Body of pancreas (tissue), 4 donors: ENCODE measurements around the gene ZNF70.

Experiments used
- CTCF ChIP-seq, 7 experiments: fragments of 450-650 bp in 4 of 7; fragments of 200-600 bp in 3 of 7; sonication (generic) in 3 of 7; IDR thresholded peaks; one replicate each; pipeline ENCODE4 v1.5.1; 2016 to 2019; ENCODE audit warnings: antibody characterized with exemption in 7 of 7
- POLR2A ChIP-seq, 3 donors: fragments of 450-650 bp; IDR thresholded peaks; one replicate each; pipeline ENCODE4 v1.6.1; 2016; ENCODE audit warnings: antibody characterized with exemption in 3 of 3, mild to moderate bottlenecking in 2 of 3

DNA sequence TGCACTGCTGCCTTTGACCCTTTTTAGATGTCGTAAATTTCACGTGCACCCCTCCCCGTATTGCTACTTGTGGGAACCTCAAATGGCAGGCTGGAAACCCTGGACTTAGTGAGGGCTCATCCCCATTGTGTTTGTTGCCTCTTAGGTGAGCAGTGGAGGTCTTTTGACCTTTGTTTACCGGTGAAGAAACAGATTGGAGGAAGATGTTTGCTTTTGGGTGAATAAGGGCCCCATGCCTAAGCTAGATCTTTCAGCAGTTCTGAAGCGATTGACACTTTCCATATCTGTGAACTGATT lies 36.6 kb upstream of the ZNF70 start:
- no peak for TF ChIP-seq CTCF (IDR thresholded peaks at IDR 0.05)
- TF ChIP-seq POLR2A (IDR thresholded peaks at IDR 0.05), result no peak
